ENCODE data around the gene CCR8. TPM values are rescaled to one million over a fixed set of nuclear protein-coding genes. Genes with fewer than 3 reads are reported as not detected.
"Not testable (repeated sequence)": the region's sequence is repeated elsewhere in the genome, so short reads cannot be mapped to it uniquely, and the experiment has no call there.

CCR8 gene
- total RNA-seq, 1 experiment from 2014 or later: not detected

- DNase-seq (ENCODE audit: low read depth): no peak
Observed at GRCh38 chr3:39315420-39315819, 14.1 kb upstream of the CCR8 start.

GRCh38 chr3:39317571-39318169 lies 11.8 kb upstream of the CCR8 start:
- no peak for DNase-seq (ENCODE audit: low read depth)

- DNase-seq (ENCODE audit: low read depth): no peak
Observed at GRCh38 chr3:39318301-39318700, 11.2 kb upstream of the CCR8 start.

DNA sequence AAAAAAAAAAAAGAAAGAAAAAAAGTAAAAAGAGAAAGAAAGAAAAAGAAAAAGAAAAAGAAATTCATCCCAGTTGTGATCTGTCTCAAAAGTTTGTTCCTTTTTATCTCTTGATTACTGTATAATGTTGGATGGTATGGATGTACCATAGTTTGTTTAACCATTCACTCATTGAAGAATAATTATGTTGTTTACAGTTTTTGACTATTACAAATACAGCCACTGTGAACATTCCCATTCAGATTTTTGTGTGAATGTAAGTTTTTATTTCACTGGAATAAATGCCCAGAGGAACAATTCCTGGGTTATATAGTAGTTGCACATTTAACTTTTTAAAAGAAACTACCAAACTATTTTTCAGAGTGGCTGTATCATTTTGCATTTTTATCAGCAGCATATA lies 10.3 kb upstream of the CCR8 start:
- no peak for DNase-seq (ENCODE audit: low read depth)

GRCh38 chr3:39321574-39321983 lies 7.9 kb upstream of the CCR8 start:
- DNase-seq (ENCODE audit: low read depth): peak; percentile 39

DNA sequence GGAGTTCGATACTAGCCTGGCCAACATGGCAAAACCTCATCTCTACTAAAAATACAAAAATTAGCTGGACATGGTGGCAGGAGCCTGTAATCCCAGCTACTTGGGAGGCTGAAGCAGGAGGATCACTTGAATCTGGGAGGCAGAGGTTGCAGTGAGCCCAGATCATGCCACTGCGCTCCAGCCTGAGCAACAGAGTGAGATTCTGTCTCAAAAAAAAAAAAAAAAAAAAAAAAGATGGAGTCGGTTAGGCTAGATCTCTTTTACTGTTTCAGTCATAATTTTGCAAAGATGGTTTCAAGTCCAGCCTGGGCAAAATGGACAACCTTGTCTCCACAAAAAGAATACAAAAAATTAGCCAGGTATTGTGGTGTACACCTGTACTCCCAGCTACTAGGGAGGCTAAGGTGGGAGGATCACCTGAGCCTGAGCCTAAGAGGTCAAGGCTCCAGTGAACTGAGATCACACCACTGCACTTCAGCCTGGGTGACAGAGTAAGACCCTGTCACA lies 7.2 kb upstream of the CCR8 start:
- not testable (repeated sequence) for DNase-seq (ENCODE audit: low read depth)

DNA sequence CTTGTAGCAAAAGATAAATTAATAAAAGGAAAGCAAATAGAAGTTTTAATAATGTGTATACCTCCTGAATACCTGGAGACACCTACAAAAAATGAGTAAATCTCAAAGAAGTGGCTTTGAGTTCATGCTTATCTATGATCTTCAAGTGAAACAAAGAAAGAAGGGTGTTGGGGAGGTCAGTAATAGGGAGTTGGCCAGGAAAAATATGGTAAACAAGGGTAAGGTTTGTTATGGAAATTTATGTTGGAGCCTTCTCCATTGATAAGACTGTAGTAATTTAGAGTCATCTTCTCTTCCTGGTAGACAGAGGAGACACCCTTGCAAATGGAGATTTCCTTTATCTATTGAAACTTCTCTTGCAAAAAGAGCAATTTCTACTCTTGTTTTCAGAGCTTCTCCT lies 6.6 kb upstream of the CCR8 start:
- no peak for DNase-seq (ENCODE audit: low read depth)

GRCh38 chr3:39323494-39323893 lies 6.0 kb upstream of the CCR8 start:
- no peak for DNase-seq (ENCODE audit: low read depth)

DNA sequence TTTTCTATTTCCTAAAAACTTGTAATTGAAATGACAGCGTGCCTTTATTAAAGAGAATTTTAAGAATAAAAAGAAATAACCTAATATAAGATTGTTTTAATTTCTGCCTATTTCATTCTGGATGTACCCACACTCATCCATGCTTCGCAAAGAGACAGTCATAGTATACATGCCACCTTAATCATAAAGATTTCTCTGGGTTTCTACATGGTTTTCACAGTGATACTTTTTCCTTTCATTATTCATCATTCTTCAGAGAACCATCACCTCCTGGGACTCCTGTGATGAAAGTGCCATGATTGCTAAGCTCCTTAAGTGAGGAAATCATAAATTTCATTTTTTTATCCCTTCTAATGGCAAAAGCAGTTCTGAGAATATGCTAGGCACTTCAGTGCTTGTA lies 4.3 kb upstream of the CCR8 start:
- DNase-seq (ENCODE audit: low read depth): no peak

GRCh38 chr3:39327053-39327745 lies 2.3 kb upstream of the CCR8 start:
- DNase-seq (ENCODE audit: low read depth): no peak

- DNase-seq (ENCODE audit: low read depth): no peak
Observed at GRCh38 chr3:39327746-39328349, 1.7 kb upstream of the CCR8 start.

DNA sequence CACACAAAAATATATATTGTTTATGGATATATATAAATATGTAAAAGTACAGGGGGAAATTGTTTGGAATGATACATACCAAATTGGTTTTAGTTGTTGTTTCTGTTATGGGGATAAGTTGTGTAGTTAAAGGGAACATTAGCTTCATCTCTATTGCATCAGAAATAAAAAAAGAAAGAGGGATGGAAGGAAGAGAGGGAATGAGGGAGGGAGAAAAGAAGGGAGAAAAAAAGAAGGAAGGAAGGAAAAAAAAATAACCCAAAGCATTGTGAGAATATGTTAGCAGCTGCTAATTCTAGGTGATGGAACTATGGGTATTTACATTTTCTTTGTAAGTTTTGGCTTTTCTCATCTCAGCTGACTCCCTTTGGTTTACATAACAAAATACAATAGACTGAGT lies 1.3 kb downstream of the CCR8 start:
- DNase-seq (ENCODE audit: low read depth): no peak

DNA sequence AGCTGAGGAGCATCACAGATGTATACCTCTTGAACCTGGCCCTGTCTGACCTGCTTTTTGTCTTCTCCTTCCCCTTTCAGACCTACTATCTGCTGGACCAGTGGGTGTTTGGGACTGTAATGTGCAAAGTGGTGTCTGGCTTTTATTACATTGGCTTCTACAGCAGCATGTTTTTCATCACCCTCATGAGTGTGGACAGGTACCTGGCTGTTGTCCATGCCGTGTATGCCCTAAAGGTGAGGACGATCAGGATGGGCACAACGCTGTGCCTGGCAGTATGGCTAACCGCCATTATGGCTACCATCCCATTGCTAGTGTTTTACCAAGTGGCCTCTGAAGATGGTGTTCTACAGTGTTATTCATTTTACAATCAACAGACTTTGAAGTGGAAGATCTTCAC lies 3.0 kb downstream of the CCR8 start:
- no peak for DNase-seq (ENCODE audit: low read depth)

DNA sequence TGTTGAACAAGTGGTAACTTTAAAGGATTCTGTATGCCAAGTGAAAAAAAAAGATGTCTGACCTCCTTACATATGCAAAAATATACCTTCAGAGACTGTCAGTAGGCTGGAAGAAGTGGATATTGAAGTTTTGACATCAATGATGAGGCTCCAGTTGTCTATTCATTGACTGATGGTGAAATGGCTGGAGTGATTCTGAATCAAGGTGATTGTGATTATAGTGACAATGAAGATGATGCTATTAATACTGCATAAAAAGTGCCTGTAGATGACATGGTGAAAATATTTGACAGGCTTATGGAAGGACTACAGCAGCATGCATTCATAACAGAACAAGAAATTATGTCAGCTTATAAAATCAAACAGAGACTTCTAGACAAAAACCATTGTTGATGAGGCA lies 4.1 kb downstream of the CCR8 start:
- DNase-seq (ENCODE audit: low read depth): no peak

DNA sequence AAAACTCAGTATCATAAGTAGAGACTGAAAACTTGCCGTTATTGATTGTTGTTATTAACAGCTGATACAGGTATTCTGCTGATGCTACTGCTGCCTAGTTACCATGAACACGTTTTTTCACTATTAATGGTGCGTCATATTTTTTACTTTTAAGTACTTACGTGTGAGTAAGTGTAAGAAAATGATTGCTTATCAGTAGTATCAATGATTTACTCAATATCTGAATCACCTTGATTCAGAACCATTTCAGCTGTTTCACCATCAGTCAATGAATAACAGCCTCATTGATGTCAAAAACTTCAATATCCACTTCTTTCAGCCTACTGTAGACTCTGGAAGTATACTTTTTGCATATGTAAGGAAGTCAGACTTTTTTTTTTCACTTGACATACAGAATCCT lies 4.7 kb downstream of the CCR8 start:
- DNase-seq (ENCODE audit: low read depth): no peak

GRCh38 chr3:39338201-39338600 lies 8.7 kb downstream of the CCR8 start:
- DNase-seq (ENCODE audit: low read depth): no peak

DNA sequence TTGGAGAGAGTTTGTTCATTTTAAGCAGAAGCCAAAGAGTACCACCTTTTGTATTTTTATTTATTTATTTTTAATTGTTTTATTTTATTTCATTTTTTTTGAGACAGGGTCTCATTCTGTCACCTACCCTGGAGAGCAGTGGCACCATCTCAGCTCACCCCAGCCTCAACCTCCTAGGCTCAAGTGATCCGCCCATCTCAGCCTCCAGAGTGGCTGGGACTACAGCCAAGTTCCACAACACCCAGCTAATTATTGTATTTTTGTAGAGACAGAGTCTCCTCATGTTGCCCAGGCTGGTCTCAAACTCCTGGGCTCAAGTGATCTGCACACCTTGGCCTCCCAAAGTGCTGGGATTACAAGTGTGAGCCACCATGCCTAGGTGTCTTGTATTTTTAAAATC lies 9.6 kb downstream of the CCR8 start:
- no peak for DNase-seq (ENCODE audit: low read depth)

DNA sequence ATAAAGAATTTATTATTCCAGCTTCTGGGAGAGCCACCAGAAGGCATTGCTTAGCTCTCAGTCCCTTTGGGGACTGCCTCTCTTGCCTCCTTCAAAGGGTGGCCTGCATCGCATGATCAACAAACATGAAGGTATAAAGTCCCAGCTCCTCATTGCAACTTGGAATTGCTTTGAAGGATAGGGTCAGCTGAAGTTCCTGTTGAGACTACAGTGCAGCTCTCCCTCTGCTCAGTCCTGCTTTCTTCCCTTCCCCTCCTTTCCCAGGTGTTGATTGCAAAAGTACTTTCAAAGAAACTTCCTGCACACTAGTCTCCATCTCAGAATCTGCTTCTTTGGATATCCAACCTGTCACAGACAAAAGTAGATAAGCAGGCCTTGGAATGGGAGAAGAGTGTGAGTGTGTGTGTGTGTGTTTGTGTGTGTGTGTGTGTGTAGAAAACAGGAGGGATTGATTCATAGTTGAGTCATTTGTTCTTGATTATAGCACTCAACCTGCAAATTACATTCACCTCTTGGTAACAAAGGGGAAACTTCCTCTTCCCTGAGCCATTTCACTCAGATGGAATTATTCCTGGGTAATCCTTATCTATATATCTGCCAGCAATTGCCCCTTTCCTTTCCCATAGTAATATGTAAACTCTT lies 13.7 kb downstream of the CCR8 start:
- DNase-seq (ENCODE audit: low read depth): peak; percentile 23

DNA sequence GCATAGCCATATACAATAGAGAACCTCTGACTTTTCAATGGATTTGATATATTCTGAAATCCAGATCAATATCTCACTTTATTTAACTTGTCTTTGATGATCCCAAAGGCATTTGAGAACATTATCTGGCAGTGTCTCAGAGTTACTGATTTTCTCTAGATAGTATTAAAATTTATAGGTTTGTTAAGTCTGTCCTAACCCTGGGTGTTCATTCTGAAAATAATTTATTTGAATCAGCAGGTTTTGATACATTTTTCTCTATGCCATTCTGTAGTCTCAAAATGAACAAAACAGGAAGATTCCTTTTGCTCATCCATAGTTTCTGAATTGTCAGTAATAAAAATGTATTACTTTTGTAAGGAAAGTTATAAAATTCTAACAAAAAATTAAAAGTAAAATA lies 14.3 kb downstream of the CCR8 start:
- no peak for DNase-seq (ENCODE audit: low read depth)

- no peak for DNase-seq (ENCODE audit: low read depth)
Observed at GRCh38 chr3:39344746-39345344, 15.3 kb downstream of the CCR8 start.

DNA sequence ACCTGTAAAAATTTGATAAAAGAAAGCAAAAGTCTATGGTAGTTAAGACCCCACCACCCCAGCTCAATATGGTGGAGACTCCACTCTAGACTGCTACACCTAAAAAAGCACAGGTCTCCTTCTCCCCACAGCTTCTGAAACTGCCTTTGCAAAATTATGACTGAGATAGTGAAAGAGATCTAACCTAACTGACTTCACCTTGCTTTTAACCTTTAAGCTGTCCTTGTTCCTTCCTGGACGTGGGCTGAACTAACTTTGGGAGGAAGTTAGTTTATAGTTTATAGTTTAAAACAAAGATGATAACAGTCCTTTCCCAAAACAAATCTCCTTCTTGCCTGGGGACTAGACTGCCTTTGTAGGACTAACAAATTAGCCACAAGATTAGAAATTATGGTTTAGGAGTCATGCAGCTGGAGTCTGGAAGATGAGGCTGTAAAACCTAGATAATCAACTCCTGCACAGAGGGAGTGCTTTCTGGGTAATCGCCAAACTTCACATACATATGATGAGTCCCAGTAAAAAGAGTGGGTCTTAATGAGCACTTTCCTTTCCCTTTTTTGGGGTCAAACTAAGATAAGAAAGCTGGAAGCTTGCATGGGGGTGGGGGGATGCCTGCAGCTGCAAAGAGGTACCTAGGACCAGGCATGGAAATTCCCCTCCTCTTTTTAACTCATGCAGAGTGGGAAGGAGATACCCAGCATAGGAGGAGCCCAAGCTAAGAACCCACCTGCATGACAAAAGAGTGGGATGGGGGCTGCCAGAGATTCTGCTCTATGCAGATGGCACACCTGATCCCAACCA lies 17.5 kb downstream of the CCR8 start:
- DNase-seq (ENCODE audit: low read depth): no peak
